Neural crest cell (in vitro differentiated cells): Measurements from ENCODE around the gene NT5DC3. TPM values are rescaled to one million over a fixed set of nuclear protein-coding genes. Genes with fewer than 3 reads are reported as not detected.
A peak's percentile ranks its signal among the peaks of the same experiment; 100 is the strongest.

Experiments used
- DNase-seq: peaks from one replicate; pipeline ENCODE4 v3.0.0; 2021; ENCODE audit warnings: low read depth, mixed read lengths, low spot score
- H3K27ac Mint-ChIP-seq: one replicate; pipeline ENCODE4 v1.8.0; 2021; ENCODE audit warnings: mild to moderate bottlenecking, mixed read lengths; ENCODE audit not compliant: unreplicated experiment
- H3K27me3 Mint-ChIP-seq: 2 replicates; pipeline ENCODE4 v1.8.0; 2021; ENCODE audit warnings: low read depth, mild to moderate bottlenecking, mixed read lengths
- H3K36me3 Mint-ChIP-seq: 2 replicates; pipeline ENCODE4 v1.8.0; 2021; ENCODE audit warnings: low read depth, mild to moderate bottlenecking, mixed read lengths
- H3K4me1 Mint-ChIP-seq: 2 replicates; pipeline ENCODE4 v1.8.0; 2021; ENCODE audit warnings: mixed read lengths
- H3K4me3 Mint-ChIP-seq: one replicate; pipeline ENCODE4 v1.8.0; 2021; ENCODE audit warnings: mild to moderate bottlenecking, mixed read lengths
- H3K9me3 Mint-ChIP-seq: 2 replicates; pipeline ENCODE4 v1.8.0; 2021; ENCODE audit warnings: mixed read lengths
- total RNA-seq: library from RNA; stranded (reverse); gene quantifications from 2 replicates; pipeline ENCODE4 v1.2.1, GENCODE V29; 2021
- TF ChIP-seq, protein P1 (sequence below): fragments of 200-600 bp; sonication (generic); conservative IDR thresholded peaks from 2 replicates; pipeline ENCODE4 v1.5.0; 2021; ENCODE audit warnings: antibody characterized with exemption, mild to moderate bottlenecking

Gene NT5DC3
- total RNA-seq, 1 donor from 2014 or later, result 14.4 TPM

DNA sequence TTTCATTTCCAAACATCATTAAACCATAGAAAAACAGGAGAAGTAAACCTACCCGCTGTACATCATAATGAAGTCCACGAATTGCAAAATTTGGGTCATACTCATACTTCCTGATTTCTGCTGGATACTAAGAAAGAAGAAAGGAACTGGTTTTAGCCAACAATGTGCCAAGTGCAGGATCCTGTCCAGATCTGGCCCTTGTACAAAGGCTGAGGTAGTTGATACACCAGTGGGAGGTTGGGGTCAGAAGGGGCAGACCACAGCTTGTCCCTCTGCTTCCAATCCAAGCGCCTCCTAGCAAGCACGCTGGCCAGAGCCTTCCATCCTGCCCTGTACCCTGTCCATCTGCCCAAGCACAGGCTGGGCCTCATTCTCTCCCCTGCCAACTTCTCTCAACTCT is 34.2 kb downstream of the NT5DC3 start:
- H3K4me3 Mint-ChIP-seq, result no peak overlapping the region
- H3K36me3 Mint-ChIP-seq, result peaks cover 5% of the 10 kb centered on the region
- no peak for DNase-seq
- no peaks in the 10 kb centered on the region for H3K9me3 Mint-ChIP-seq
- H3K4me1 Mint-ChIP-seq, result peaks cover 44% of the 10 kb centered on the region
- TF ChIP-seq, protein P1, sequence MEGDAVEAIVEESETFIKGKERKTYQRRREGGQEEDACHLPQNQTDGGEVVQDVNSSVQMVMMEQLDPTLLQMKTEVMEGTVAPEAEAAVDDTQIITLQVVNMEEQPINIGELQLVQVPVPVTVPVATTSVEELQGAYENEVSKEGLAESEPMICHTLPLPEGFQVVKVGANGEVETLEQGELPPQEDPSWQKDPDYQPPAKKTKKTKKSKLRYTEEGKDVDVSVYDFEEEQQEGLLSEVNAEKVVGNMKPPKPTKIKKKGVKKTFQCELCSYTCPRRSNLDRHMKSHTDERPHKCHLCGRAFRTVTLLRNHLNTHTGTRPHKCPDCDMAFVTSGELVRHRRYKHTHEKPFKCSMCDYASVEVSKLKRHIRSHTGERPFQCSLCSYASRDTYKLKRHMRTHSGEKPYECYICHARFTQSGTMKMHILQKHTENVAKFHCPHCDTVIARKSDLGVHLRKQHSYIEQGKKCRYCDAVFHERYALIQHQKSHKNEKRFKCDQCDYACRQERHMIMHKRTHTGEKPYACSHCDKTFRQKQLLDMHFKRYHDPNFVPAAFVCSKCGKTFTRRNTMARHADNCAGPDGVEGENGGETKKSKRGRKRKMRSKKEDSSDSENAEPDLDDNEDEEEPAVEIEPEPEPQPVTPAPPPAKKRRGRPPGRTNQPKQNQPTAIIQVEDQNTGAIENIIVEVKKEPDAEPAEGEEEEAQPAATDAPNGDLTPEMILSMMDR, result no peak
- no peak overlapping the region for H3K27ac Mint-ChIP-seq
- no peaks in the 10 kb centered on the region for H3K27me3 Mint-ChIP-seq

DNA sequence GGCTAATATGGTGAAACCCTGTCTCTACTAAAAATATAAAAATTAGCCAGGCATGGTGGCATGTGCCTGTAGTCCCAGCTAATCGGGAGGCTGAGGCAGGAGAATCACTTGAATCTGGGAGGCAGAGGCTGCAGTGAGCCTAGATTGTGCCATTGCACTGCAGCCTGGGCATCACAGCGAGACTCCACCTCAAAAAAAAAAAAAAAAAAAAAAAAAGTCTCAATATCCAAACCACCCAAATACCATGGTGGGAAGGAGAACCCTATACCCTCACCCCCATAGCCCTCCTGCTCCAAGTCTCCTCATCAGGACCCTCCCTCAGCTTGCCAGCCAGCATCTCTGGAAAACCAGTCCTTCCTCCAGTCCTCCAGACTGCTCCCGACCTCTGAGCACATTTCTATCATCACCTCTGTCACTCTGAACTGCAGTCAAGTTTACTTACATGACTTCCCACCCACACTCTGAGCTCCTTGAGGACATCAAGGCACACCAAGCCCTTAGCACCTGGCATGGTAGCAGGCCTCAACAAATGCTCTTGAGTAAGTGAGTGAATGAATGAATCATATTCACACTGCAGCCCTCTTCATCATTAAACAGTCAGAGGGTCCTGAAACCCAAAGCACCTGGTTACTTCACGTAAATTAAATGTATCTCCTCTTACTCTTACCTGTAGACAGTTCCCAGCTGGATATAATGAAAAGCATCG is 35.2 kb downstream of the NT5DC3 start:
- TF ChIP-seq, protein P1, result no peak
- DNase-seq, result no peak
- Mint-ChIP-seq H3K27me3 (no peaks in the 10 kb centered on the region), H3K36me3 (peaks cover 5% of the 10 kb centered on the region), H3K4me3 (no peak overlapping the region), H3K9me3 (no peaks in the 10 kb centered on the region), H3K4me1 (peaks cover 49% of the 10 kb centered on the region), H3K27ac (no peak overlapping the region)

DNA sequence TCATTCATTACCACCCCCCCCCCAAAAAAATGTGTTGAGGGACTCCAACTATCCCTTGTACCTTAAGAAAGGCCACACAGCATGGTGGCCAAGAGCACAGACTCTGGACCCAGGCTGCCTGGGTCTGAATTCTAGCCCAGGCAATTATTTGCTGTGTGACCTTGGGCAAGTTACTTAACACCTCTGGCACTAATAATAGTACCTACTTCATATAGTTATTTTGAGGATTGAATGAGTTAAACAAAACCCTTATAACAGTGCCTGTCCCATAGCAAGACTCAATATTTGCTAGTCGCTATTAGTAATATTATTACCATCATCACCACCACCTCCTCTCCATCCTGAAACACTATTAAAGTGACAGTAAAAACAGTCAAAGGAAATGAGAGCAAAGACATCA is 37.2 kb downstream of the NT5DC3 start:
- DNase-seq, result no peak
- peaks cover 5% of the 10 kb centered on the region for H3K36me3 Mint-ChIP-seq
- TF ChIP-seq, protein P1, result no peak
- no peaks in the 10 kb centered on the region for H3K27me3 Mint-ChIP-seq
- no peaks in the 10 kb centered on the region for H3K9me3 Mint-ChIP-seq
- H3K27ac Mint-ChIP-seq, result no peak overlapping the region
- H3K4me1 Mint-ChIP-seq, result peaks cover 57% of the 10 kb centered on the region
- no peak overlapping the region for H3K4me3 Mint-ChIP-seq

DNA sequence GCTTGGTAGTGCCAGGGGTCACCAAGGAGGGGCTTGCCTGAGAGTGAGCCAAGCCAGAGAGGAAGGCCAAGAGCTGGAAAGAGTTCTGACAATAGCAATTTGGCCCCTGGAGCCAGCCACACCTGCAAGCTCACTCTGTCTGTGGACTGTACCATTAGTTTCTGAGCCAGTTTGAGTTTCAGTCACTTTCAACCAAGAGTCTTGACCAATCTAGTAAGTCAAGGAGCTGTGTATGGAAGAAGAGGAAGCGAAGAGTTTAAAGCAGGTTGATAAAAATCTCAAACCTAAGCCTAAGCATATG is 38.5 kb downstream of the NT5DC3 start:
- Mint-ChIP-seq H3K27ac (peak overlapping the region; percentile 97), H3K9me3 (no peaks in the 10 kb centered on the region), H3K4me1 (peaks cover 52% of the 10 kb centered on the region), H3K27me3 (no peaks in the 10 kb centered on the region), H3K36me3 (peaks cover 10% of the 10 kb centered on the region), H3K4me3 (peak overlapping the region; percentile 2)
- TF ChIP-seq, protein P1, result no peak
- peak; percentile 18 for DNase-seq

DNA sequence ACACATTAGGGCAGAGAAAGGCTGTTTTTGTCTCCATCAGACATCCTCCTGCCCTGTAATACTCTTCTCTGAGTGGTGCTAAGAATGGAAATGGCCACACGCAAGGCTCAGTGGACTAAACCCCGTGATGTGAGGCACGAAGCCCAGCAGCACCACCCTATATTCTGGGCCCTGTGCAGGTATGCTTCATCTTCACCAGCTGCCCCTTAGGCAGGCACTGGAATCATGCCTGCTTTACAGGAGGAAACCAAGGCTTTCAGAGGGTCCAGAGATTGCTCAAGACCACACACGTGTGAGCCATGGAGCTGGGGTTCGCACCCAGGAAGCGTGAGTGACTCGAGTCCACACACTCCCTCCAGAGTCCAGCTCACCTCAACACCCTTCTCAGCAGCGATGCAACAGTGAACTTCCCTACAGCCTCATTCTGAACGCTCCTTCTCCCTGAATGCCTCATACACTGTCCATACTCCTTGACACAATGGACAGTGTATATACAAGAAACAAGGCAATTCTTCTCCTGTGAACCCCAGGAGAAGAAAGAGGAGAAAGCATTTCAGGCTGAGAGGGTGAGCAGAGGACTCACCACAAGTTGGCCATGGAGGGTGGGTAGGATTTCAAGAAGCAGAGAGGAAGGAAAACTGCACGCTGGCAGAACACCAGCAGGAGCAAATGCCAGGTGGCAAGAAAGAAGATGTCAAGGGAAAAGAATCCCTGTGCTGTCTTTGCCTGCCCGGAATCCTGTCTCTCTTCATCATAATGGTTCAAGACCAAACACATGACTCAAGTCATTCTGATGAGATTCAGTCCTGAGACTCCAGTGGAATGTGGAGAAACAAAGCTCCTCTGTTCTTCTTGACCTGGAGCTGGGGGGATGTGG is 39.1 kb downstream of the NT5DC3 start:
- TF ChIP-seq, protein P1, result no peak
- Mint-ChIP-seq H3K27me3 (no peaks in the 10 kb centered on the region), H3K36me3 (peaks cover 12% of the 10 kb centered on the region), H3K27ac (peak overlapping the region; percentile 97), H3K9me3 (no peaks in the 10 kb centered on the region), H3K4me1 (peaks cover 48% of the 10 kb centered on the region), H3K4me3 (peak overlapping the region; percentile 2)
- no peak for DNase-seq
